Activated gamma-delta T cell treated with Interleukin-2 at 50 U/mL for 16 hours (primary cell): Measurements from ENCODE around the gene CD24.

Source experiments
- DNase-seq: peaks from one replicate; pipeline ENCODE4 v3.0.0-alpha.2; 2020

Gene CD24

DNA sequence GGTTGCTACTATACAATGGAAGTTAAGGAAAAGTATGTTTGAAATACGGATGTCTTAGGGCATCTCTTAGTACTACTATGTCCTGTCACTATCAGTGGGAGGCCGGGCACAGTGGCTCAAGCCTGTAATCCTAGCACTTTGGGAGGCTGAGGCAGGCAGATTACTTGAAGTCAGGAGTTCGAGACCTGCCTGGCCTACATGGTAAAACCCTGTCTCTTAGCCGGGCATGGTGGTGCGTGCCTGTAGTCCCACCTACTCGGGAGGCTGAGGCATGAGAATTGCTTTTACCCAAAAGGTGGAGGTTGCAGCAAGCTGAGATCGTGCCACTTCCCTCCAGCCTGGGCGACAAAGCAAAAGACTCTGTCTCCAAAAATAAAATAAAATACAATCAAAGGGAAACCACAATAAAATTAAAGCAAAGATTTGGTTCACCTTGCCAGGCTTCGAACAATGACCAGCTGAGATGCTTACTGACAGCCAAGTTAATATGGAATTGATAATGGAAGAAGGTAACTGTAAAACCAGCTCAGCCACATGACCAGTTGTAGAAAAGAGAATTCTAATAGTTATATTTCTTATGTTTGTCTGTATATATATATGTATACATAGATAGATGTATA is 6.5 kb downstream of the CD24 start:
- DNase-seq = no peak

DNA sequence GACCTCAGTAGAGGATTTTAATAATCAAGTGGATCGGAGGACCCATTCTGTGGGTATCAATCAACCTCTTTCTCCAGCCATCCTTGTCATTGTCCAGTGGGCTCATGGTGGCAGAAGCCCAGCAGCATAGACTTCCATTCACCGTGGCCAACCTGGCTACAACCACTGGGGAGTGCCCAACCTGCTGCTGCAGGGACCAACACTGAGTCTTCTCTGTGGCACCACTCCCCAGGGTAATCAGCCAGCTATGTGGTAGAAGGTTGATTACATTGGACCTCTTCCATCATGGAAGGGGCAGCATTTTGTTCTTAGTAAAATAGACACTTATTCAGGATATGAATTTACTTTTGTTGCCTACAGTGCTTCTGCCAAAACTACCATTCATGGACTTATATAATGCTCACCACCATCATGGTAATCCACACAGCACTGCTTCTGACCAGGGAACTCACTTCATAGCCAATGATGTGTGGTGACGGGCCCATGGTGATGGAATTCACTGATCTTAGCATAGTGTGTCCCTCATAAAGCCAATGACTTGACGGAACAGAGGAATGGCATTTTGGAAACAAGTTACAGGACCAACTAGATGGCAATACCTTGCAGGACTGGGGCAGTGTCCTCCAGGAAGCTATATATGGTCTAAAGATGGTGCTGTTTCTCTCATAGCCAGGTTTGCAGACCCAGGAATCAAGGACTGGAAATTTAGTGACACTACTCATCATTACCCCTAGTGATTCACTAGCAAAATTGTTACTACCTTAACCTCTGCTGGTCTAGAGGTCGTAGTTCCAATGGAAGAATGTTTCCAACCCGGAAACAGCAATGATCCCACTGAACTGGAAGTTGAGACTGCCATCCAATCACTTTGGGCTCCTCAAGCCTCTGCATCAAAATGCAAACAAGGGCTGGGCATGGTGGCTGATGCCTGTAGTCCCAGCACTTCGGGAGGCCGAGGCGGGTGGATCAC is 7.6 kb downstream of the CD24 start:
- no peak for DNase-seq

DNA sequence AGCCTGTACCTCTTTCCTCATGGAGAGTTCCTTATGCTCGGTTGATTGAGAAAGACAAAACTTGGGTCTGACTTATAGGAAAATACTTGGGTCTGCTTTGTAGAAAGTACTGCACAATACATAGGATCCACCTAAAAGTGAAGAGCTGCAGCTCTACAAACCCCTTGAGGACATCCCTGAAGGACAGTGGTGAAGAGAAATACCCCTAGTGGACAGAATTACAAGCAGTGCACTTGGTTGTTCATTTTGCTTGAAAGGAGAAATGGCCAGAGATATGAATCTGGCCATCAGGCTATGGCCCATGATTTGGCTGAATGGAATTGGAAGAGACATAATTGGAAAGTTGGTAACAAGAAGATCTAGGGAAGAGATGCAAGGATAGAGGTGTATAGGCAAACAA is 8.3 kb downstream of the CD24 start:
- DNase-seq = no peak

DNA sequence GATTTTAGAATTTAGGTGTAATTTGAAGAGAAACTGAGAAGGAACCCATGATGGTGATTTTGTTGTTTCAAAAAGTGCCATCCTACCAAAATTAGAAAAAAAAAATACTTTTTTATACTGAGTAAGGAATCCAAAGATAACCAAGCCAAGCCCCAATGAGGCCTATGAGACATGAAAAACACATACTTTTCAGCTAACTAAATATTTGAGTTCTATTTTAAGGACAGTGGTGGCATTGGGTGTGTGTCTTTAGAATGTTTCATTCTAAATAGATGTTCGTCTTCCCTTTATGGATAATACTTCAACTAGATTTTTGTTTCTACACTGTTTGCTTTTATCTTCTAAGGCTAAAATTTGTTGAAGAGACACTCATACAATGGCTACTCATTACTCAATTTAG is 9.6 kb downstream of the CD24 start:
- DNase-seq = no peak

DNA sequence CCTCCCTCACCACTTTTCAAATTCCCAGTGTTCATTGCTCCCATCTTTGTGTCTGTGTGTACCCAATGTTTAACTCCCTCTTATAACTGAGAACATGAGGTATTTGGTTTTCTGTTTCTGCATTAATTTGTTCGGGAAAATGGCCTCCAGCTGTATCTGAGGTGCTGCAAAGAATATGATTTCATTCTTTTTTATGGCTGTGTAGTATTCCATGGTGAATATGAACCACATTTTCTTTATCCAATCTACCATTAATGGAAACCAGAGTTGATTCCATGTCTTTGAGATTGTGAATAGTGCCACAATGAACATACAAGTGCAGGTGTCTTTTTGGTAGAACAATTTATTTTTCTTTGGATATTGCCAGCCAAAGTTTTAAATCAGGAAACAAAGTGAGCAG is 10.4 kb downstream of the CD24 start:
- no peak for DNase-seq

DNA sequence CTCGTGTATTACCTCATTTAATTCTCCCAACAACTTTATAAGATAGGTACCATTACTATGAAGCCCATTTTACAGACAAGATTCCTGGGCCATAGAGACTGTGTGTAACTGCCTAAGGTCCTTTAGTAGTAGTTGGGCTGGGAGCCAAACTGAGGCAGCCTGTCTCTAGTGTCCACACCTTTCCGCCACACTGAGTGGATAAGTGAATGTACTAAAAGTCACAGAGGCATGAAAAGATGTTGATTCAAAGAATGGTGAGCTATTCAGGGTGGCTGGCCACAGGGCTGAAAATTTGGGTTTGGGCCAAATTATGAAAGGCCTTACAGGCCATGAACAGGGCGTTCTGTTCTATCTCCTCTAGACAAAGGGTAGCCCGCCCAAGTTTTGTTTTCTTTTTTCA is 11.0 kb downstream of the CD24 start:
- no peak for DNase-seq

DNA sequence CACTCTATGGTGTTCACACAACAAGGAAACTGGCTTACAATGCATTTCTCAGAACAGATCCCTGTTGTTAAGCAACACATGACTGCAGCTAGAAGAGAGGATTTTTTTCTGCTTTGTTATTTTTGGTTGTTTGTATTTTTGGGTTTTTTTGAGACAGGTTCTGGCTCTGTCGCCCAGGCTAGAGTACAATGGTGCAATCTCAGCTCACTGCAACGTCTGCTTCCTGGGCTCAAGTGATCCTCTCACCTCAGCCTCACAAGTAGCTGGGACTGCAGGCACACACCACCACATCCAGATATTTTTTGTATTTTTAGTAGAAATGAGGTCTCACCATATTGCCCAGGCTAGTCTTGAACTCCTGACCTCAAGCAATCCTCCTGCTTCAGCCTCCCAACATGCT is 12.7 kb downstream of the CD24 start:
- no peak for DNase-seq

DNA sequence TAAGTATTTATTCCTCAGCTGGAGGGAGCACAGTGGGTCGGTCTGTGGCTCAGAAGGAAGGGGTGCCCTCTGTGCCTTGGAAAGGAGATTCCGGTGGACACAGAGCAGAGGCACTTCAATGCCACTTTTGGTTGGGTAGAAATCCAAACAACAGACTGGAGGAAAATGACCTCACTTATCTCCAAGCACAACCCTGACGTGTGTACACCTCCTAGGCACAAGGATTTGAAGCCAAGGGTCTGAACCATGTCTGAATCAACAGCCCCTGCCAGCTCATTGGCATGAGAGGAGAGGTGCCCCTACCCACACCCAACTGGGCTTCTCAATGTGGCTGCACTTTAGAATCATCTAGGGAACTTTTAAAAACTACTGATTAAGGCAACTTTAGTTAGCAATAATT is 13.4 kb downstream of the CD24 start:
- no peak for DNase-seq

DNA sequence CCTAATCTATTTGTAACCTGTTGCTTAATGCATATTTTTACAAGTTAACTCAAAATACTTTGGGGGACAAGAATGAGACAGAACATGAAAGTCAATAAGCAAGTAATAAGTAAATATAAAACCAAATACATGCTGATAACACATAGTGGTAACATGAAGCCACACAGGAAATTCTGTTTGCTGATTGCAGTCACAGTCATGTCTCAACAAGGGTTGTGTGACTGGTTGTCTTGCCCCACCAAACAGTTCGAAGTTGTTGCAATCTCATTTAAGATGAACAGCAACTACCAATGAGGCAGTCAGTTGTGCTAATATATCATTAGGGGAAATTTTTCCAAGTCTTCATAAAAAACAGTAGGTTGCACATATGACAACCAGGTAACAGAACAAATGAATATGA is 14.5 kb downstream of the CD24 start:
- no peak for DNase-seq

DNA sequence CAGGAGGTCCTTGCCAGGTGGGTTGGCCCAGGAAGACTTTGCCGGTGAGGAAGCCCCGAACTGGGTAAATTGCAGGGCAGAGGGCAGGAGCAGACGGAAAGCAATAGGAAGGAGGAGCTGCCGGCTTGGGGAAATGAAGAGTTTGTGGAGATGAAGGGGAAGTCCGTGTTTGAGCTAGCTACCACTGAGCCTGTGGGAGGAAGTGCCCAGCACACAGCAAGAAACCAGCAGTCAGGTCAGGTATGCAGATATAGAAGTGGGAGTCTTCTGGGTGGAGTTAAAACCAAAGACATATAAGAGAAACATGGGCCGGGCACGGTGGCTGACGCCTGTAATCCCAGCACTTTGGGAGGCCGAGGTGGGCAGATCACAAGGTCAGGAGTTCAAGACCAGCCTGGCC is 34.7 kb downstream of the CD24 start:
- DNase-seq = no peak

DNA sequence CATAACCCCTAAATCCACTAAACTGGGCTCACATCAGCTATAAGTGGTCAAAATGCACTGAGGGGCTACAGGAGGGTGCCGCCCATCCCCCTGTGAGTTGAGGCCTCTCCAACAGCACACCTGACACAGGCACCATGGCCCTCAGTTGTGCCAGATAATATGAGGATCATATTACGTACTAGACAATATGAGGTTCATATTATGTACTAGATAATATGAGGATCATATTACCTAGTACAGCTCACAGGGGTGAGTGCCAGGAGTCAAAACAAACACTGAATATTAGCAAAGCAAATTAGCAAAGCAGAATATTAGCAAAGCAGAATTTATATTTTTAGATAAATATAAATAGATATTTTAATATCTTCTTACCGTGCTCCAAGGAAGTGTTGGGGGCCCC is 35.3 kb downstream of the CD24 start:
- DNase-seq = no peak

DNA sequence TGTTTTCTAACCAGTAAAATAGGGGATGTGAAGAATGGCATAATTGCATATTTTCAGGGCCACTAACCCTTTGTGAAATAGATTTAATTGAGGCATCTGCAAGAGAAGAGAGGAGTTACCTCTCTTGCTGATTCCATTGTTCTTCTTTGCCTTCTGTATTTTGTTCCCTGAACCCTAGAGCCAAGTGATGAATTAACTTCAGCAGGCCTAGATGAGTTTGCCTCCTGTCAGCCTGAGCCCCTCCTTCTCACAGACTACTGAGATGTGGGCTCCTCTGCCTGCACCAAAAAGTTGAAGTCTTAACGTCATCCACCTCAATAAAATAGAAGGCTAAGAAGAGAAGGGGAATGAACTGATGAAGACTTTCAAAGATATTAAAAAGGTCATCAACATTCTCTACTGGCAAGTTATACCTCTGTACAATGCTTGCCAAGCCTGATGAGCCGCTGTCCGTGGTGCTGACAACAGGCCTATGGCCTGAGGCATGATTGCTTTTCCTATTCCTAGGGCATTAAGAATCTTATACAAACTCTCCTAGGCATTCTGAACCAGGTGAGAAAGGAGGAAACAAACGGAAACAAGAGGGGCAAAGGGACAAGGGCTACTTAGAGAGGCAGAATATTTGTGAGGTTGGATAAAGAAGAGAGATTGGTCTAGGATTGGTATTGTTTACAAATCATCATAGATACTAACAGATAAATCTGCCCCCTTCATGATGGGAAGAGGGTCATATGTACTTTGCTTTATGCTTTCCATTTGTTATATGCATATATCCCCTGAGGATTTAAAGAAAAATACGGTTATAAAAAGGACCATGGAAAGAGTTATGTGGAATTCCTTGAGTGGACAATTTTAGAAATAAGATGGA is 46.8 kb downstream of the CD24 start:
- DNase-seq = no peak

DNA sequence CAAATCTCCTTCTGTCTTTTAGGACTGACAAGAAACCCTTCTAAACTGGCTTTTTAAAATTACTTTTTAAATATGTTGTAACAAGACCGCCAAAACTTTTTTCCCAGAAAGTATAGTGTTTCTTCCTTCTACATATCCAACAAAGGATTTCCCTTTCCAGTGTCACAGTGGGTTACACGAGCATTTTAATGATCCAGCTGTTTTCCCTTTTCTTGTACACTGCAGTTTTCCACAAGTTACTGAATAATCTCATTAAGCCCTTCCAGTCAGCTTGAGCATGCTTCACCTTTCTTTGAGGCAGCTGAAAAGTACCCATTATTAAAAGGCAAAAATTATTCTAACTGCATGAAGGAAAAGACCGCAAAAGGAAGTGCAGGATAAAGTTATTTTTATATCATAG is 48.6 kb downstream of the CD24 start:
- no peak for DNase-seq

DNA sequence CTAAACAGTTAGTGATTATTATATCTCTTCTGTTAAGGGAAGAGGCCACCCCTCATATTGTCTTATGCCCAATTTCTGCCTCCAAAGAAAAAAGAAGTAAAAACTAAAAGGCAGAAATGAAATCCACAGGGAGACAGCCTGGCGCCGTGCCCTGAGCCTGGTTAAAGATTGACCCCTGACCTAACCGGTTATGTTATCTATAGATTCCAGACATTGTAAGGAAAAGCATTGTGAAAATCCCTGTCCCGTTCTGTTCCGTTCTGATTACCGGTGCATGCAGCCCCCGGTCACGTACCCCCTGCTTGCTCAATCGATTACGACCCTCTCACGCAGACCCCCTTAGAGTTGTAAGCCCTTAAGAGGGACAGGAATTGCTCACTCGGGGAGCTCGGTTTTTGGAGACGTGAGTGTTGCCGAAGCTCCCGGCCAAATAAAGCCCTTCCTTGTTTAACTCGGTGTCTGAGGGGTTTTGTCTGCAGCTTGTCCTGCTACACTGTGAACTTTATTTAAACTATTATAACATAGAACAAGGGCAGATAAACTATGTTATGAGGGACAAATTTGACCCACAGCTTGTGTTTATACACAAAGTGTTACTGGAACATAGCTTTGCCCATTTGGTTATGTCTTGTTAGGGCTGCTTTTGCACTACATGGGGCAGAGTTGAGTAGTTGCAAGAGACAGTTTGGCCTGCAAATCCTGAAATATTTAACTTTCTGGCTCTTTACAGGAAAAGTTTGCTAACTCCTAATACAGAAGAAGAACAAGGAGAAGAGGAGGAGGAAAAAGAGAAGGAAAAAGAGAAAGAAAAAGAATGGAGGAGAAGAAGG is 49.6 kb downstream of the CD24 start:
- no peak for DNase-seq

DNA sequence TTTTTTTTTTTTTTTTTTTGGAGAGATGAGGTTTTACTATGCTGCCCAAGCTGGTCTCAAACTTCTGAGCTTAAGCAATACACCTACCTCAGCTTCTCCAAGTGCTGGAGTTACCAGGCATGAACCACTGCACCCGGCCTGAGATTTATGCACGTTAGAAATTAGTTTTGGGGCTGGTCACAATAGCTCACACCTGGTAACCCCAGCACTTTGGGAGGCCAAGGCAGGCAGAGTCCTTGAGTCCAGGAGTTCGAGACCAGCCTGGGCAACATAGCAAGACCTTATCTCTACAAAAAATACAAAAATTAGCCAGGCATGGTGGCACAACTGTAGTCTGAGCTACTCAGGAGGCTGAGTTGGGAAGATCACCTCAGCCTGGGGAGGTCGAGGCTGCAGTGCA is 51.9 kb downstream of the CD24 start:
- DNase-seq = no peak
